HL-60/S4 treated with phorbol 12-myristate 13-acetate at 8.2 ng/mL for 4 days and 3 days (cell line): ENCODE results near the gene CEP112.

ENCODE experiments used
- in situ Hi-C: fragments of 300-500 bp; cut with MboI; formaldehyde crosslinking; loops from 2 replicates; pipeline ENCODE4 v1.15.0; 2022; ENCODE audit warnings: low sequenced_read_pairs

Gene CEP112

DNA sequence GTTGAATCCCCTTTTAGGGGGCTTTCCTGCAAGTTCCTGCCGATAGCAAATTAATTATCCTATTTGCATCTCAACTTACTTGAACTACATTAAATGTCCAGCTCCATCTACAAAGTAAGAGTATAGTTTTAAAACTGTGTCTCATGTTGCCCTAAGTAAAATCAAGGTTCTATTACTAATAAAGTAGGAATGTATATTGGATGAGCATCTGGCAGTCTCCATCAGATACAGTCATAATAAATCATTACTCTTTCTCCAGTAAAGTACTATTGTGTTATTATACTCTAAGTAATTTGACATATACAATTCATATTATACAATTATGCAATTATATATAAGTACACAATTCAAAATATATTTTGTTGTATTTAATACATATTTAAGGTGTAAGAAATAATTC lies 249.3 kb downstream of the CEP112 start:
- in situ Hi-C loops = no loop called here

DNA sequence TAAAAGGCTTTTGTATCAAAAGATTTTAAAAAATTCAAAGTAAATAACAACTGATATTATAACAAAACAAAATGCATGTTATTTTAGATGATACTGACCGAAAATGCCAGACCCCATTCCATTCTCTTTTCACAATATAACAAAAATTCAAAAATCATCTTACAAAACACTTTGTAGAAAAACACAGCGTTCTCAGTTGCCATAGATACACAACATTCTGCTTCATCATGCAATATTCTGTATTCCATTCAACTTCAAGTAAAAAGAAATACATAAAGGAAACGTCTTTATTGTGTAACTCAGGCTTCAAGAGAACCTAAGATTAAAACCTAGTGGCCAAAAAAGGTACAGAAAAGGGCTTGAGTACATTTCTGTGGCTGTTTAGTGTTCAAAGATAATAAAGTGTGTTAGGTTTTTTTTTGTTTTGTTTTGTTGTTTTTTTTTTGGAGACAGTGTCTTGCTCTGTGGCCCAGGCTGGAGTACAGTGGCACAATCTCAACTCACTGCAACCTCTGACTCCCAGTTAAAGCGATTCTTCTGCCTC lies 250.5 kb downstream of the CEP112 start:
- in situ Hi-C loops = no loop called here

DNA sequence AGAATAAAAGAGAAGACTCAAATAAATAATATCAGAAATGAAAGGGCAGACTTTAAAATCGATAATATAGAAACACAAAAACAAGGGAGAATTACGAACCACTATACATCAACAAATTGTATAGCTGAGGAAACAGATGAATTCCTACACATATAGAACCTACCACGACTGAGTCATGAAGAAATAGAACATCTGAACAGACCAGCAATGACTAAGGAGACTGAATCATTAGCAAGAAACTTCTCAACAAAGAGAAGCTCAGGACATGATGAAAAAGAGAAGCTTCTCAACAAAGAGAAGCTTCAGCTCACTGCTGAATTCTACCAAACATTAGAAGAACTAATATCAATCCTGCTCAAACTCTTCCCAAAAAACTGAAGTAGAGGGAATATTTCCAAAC lies 255.9 kb downstream of the CEP112 start:
- in situ Hi-C loops = no loop called here

DNA sequence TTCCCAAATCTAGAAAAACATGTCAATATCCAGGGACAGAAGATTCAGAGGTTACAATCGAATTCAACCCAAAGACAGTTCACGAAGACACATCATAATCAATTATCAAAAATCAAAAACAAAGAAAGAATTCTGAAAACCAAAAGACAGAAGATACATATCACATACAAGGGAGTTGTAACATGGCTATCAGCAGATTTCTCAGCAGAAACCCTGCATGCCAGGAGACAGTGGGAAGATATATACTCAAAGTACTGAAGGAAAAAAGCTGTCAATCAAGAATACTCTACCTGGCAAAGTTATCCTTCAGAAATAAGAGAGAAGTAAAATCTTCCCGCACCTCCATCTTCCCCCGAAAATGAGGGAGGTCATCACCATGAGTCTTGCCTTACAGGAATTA lies 258.6 kb downstream of the CEP112 start:
- in situ Hi-C loops = no loop called here

DNA sequence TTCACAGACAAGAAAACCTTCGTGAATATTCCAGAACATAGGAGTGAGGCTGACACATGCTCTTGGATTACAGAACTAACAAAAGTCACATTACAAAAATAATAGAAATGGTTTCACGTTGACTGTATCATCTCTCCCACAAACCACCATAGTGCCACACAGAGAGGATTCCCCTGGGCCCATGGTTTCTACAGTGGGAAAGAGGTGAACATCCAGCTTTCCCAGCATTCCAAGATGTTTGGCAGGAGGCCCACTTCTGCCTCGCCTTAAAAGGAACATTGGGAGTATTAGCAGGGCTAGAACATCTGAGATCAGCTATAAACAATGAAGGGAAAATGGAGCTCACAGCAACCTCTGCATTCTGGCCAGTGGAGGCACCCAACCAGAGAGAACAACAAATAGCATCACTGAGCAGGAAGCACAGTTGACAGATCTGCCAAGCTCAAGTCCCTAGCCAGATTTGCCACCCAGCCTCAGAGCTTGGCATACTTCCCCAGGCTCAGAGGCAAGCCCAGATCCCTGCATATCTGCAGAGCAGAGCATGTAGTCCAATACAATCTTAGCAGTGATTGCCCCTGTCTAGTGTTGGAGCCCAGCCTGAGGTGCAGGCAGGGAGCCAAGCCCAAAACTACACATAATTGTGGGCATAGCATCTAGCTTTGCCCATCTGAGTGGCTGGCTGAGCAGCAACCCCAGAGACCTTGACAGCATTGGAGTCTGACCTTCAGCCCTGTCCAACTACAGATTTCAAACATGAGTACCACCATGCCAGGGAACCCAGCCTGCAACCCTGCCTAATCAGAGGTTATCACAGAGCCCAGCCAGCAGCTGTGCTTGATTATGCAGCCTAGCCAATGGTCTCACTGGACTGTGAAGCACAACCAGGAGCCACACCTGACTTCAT lies 260.4 kb downstream of the CEP112 start:
- in situ Hi-C loops = no loop called here

DNA sequence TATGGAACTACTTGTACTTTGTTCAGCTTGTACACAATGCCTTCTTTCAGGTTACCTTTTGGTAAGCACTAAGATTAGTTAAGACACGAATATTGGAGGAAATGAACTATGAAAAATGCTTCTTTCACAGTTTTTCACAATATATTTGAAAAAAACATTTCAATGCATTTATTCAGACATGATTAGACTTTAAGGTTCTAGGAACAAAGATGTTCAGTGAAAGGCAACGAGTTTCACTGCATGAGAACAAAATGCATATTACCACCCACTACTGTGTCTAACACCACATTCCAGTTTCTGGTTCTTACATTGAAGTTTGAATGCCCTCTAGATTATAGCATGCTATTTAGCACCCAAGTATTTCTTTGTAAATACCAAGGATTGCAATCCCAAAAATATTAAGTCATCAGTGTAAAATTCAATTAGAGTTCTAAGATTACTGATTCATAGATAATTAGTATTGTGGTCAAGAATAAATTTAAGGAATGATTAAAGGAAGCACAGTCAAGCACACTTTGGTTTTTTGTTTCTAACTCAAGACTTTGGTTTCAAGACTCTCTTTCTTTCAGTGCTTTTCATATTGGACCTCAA lies 261.7 kb downstream of the CEP112 start:
- in situ Hi-C loops = no loop called here

DNA sequence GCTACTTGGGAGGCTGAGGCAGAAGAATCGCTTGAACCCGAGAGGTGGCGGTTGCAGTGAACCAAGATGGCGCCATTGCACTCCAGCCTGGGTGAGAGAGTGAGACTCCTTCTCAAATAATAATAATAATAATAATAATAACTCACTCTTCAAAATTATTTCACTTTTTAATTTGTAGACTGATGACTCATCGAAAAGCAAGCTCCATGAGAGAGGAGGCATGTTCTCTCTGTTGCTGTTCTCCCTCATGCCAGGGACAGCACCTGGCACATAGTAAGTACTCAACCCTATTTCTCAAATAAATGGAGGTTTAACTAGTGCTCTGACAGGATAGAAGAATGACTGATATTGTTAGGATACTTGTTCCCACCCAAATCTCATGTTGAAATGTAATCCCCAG lies 265.3 kb downstream of the CEP112 start:
- in situ Hi-C loops = no loop called here

DNA sequence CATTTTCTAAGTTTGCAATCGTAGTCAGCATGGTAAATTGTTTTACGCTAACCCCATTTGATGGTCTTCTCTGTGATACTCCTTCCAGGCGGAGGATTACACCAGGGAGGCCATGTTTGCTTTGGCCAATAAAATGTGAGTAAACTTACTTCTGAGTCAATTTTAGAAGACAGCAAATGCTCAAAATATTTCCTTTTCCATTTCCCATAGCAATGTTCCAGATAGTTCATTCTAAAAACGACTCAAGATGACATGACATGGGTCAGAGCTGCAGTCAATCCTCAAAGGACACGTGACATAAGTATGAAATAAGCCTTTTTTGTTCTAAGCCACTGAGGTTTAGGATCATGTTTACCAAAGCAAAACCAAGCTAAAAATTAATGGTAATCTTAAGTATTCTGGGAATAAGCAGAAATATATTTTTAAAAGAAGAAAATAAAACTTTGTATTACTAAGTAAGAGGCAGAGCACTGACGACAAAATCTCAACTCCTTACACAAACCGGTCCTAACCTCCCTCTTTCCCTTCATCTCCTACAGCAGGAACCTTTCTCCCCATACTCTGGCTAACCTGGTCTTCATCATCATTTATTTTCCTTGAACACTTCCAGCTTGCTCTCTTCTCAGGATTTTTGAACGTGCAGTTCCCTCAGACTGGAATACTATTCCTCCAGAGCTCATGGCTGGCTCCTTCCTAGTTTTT lies 266.2 kb downstream of the CEP112 start:
- in situ Hi-C loops = no loop called here

DNA sequence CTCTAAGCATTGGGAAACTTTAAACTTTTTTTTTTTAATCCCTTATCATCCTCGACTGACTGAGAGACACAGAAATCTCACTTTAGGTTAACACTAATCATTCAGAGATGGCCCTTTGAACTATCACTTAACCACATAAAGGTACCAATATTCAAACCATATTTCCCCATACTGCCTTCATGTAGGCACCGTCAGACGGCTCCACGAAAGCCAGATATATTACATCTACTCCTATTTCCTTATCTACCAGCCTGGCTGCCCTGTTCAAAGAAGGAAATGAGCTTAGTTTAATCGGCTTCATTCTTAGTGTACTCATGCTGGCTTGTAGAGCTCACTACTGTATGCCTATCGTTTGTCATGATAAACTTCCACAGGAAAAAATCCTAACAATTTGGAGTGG lies 270.9 kb downstream of the CEP112 start:
- in situ Hi-C loops = no loop called here

DNA sequence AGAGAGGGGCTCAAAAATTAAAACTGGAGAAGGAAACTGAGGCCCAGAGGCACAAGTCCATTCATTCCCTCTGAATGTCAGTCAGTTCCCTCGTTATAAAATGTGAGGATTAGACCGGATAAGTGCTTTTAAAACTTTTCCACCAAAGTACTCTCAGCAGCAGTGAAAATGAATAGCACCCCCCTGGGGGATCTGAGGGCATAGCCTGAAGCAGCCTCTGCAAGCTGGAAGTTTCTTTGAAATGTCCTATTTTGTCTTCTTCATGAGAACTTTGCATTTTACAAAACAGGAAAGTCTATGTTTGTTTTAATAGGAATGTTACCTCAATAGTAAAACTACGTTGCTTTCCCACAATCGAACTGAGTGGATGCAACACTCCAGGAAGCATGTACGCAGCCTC lies 273.0 kb downstream of the CEP112 start:
- in situ Hi-C loops = no loop called here

DNA sequence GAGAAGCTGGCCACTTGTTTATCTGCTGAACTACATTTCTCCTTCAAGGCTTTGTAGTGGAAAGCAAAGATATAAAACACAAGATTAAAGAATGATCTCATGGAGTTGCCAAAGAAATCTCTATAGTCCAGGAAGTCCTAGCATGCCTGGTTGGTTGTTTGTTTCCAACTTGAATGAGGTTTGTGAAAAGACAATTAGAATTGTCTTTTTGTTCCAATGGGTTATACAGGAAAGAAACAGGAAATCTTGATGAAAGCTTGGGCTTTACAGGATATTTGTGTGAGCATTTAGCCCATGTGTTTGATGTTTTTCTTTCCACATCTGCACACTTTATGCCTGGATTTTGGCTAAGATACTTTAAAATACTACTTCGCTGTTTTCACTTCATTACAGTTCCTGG lies 273.4 kb downstream of the CEP112 start:
- in situ Hi-C loops = no loop called here

DNA sequence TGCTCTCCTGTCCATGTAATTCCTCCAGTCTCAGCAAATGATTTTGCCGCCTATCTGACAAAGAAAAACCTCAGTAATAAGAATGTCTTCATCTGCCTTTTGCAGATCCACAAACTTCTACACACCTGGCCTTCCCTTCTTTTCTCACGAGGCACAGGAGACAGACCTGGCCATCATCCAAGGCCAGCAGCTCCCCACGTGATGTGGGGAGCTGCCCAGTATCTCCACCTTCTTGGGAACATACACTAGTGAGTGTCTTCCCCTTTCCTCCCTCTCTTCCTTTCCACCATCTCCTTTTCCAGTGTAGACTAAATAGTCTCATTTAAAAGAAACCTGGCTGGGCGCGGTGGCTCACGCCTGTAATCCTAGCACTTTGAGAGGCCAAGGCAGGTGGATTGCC lies 274.4 kb downstream of the CEP112 start:
- in situ Hi-C loops = no loop called here

DNA sequence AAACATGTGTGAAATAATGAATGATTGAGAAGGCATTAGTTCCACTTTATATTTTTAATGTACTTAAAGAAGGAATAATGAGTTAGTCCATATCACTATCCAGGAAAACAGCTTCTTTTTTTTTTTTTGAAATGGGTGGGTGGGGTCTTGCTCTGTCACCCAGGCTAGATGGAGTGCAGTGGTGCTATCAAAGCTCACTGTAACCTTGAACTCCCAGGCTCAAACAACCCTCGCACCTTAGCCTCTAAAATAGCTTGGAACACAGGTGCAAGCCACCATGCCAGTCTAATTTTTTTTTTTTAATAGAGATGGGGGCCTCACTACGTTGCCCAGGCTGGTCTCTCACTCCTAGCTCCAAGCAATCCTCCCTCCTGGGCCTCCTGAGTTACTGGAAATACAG lies 275.5 kb downstream of the CEP112 start:
- in situ Hi-C loops = no loop called here

DNA sequence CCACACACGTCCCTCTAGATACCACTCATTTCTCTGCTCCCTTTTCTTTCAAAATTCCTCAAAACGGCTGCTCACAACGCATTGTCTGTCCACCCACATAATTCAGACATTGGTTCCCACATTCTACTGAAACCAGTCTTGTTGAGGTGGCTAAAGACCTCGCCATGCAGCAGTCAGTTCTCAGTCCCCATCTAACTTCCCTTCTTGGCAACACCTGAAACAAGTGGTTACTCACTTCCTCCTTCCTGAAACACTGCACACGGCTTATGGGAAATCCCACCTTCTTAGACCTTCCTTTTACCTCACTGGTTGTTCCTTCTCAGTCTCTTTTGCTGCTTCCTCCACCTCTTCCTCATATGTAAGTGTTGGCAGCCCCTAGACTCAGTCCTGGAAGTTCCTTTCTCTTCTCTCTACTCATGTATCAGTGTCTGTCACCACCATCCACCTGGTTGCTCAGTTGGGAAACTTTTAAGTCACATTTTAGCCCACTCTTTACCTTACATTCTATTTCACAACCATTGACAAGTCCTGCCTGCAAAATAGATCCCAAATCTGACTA lies 277.1 kb downstream of the CEP112 start:
- in situ Hi-C loops = no loop called here

DNA sequence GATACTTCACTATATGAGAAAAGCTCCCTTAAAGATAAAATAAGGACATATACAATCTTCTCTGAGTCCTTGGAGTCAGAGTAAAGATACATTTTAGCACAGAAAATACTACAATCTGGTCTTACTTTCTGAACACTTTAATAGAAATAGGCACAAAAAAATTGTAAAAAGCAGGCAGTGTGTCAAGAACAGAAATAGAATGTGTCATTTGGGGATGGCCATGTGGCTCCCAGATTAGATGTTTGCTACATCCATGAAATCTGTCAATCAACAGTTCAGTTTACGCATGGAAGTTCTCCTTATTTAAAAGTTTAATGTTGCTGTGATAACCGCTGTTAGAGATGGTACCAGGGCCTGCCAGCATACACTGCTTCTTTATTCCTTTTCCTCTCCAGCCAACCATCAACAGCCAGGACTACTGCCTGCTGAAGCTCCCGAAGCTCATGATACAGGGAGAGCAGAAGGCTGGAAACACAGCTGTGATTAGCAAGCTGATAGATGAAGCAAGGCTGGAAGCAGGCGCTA lies 278.5 kb downstream of the CEP112 start:
- in situ Hi-C loops = no loop called here

DNA sequence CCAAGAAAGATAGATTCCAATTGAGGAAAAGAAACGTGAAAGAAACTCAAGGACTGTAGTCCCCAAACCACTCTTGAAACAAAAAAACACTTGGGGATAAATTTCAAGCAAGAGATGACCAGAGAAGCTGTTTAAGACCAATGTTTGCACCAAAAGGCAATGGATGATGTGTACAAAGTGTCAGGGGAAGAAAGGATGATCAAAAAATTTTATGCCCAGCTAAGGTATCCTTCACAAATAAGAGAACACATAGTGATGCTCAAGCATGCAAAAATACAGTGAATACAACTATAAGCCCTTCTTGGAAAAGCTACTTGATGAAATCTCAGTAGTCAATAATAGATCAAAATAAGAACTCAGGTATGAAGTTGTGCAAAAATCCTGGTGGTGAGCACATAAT lies 281.1 kb downstream of the CEP112 start:
- in situ Hi-C loops = no loop called here

DNA sequence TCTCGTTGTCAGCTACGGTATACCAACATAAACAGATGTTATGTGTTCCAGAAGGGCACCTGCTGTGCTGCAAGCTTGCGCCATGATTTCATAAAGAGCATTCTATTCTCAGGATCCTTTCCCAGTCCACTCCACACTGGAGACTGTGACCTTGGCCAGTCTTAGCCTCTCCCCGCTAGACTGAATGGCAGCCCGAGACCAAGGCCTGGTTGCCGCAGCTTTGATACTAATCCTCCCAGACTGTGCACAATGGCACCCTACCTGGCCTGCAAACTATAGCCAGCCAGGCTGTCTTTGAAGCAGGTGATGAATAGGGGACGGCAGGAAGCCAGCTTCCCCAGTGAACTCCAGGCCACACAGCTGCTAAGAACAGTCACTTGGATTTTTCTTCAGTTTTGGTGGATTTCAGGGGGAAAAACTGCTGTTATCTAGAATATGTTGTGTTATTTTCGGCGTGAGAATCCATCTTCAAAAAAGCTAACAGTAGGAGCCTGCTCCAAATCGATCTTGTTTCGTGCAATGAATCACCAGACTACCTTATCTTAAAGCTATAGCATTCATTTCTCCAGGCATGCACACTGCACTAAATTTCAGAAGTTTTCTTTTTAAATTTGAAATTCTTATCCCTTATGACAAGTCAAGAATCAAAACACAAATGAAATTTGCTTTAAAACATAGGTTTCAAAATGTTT lies 289.0 kb downstream of the CEP112 start:
- in situ Hi-C loops = no loop called here

DNA sequence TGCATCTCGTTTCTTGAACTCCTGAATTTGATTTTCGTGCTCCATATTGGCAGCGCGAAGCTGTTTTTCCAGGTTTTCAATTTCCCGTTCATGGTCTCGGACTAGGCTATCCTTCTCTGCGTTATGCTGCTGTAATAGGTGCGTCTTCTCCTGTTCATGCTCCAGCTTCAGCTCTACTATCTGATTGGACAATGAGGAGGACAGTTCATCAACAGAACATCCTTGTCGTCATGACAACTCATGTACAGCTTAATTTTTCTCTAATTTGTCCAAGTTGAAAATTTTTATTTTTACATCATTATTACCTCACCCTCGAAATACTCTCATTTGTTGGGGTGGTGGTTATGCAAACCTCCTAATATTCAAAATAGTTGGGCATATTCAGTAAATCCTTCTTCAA lies 289.8 kb downstream of the CEP112 start:
- in situ Hi-C loops = no loop called here

DNA sequence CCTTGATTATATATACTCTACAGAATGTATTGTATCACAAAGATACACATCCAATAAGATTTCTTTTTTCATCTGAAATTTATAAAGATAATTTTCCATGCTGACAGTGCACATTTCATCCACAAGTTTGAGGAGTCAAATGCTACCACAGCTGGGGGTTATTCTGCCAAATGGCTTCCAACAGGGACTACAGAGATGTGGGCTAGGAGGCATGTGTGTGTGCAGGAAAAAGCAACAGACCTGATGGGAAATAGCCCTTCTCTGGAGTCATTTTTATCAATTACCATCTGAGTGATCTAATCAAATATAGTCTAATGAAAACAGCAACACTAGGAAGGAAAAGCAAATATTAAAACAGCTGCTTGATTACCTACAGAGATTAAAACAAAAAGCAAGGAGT lies 290.5 kb downstream of the CEP112 start:
- in situ Hi-C loops = no loop called here

DNA sequence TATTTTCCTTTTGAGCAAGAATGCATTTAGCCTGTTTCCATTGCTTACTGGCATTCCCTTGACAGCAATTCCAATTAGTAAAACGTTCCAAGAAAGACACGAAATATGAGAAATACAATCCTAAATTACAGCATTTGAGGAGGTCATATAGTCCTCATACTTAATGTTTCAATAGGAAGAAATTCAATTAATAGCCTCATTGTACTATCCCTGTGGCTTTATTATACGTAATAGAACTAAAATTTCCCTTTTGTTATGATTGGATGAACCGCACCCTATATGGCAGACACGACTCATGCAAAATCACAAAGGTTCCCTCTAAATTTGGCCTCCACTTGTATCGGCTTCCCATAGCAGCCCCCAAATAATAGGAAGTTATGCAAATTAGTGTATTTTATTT lies 291.7 kb downstream of the CEP112 start:
- in situ Hi-C loops = no loop called here

DNA sequence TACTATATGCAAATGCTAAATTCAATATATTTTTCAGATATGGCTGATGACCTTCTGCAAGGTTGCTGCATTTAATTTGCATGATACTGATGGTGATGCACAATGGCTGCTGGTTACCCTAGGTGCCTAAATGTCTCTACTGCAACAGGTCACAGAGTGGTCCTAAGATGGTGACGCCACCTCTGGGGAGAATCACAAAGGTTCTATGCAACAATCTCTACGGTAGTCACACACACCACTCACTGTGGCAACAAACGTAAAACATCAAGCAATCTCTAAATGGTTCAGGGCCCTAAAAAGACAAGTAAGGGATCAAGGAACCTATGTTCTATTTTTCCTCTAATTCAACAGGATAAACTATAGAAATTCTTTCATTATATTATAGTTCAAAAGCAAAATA lies 293.3 kb downstream of the CEP112 start:
- in situ Hi-C loops = no loop called here
